ENCODE measurements around the gene DPP6.

DPP6 gene

GRCh38 chr7:154306036-154306435 is 253.8 kb downstream of the DPP6 start:
- DNase-seq (ENCODE audit: extremely low read depth, low read depth): no peak
- TF ChIP-seq CTCF (IDR thresholded peaks at IDR 0.05; ENCODE audit: low read depth, low read length): no peak

- no peak for TF ChIP-seq CTCF (IDR thresholded peaks at IDR 0.05; ENCODE audit: low read depth, low read length)
- no peak for DNase-seq (ENCODE audit: extremely low read depth, low read depth)
Measured at GRCh38 chr7:154308928-154309327, 256.7 kb downstream of the DPP6 start.

GRCh38 chr7:154310114-154310513 is 257.9 kb downstream of the DPP6 start:
- DNase-seq (ENCODE audit: extremely low read depth, low read depth): no peak
- TF ChIP-seq CTCF (IDR thresholded peaks at IDR 0.05; ENCODE audit: low read depth, low read length): no peak

GRCh38 chr7:154324196-154324595 is 272.0 kb downstream of the DPP6 start:
- no peak for TF ChIP-seq CTCF (IDR thresholded peaks at IDR 0.05; ENCODE audit: low read depth, low read length)

GRCh38 chr7:154326421-154326820 is 274.2 kb downstream of the DPP6 start:
- no peak for DNase-seq (ENCODE audit: extremely low read depth, low read depth)
- TF ChIP-seq CTCF (IDR thresholded peaks at IDR 0.05; ENCODE audit: low read depth, low read length): no peak

More at GRCh38 chr7:154324196-154324595, 272.0 kb downstream of the DPP6 start:
- DNase-seq (ENCODE audit: extremely low read depth, low read depth): no peak

- no peak for TF ChIP-seq CTCF (IDR thresholded peaks at IDR 0.05; ENCODE audit: low read depth, low read length)
- no peak for DNase-seq (ENCODE audit: extremely low read depth, low read depth)
Measured at GRCh38 chr7:154330318-154330717, 278.1 kb downstream of the DPP6 start.

- no peak for TF ChIP-seq CTCF (IDR thresholded peaks at IDR 0.05; ENCODE audit: low read depth, low read length)
- no peak for DNase-seq (ENCODE audit: extremely low read depth, low read depth)
Measured at GRCh38 chr7:154332811-154333580, 280.8 kb downstream of the DPP6 start.
